GM19328 (cell line): ENCODE data around the gene GAB2.

Experiments used
- ATAC-seq: cut with Tn5 transposase; IDR thresholded peaks from one replicate; pipeline ENCODE4 v1.9.1; 2021; ENCODE audit warnings: mild to moderate bottlenecking, moderate library complexity; ENCODE audit not compliant: unreplicated experiment

Gene GAB2

DNA sequence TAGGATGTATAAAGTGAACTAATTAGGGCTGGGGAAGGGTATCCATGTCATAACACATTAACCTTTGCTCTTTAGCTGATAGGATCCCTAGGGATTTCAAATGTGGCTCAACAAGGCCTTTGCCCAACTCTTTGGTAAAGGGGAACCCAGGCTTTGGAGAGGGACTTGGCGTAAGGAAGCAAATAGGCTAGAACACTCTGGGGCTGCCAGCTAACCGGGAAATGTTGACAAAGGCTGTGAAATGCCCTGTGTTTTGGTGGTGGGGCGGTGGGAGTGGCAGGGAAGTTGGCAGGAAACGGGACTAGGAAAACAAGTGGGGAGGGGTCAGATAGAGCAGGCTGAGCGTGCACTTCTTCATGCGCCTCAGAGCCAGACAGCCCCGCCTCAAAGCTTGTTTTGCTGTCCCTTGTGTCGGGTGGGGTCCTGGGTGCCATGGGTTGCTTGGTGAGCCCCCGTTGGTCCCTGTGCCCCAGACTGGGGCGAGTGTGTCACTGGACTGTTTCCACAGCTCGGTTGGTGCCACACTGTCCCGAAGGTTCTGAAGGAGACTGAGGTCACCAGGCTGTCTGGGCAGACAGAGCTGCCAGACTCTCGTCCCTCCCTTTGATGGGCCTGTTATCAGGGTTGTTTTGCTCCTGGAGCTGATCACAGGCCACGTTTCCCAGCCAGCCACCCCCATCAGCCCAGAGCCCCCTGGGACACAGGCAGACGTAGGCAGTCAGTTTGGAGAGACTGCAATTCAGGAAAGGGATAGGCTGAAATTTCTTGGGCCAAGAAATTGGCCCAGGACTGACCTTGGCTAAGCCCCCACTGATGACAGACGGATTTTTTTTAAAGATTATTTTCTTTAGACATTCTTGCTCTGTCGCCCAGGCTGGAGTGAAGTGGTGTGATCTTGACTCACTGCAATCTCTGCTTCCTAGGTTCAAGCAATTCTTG, 248.8 kb downstream of the GAB2 start:
- no peak for ATAC-seq

GRCh38 chr11:78166855-78167469, 250.7 kb downstream of the GAB2 start:
- ATAC-seq: no peak
